OCI-LY7 (cell line): ENCODE data around the gene DSG2. TPM values are rescaled to one million over a fixed set of nuclear protein-coding genes. Genes with fewer than 3 reads are reported as not detected.

Experiments
- BruUV-seq: library from RNA; stranded (reverse); fragments of 400-500 nt; replicated peaks from 2 replicates; lab custom pipeline; 2021; lab: Mats Ljungman, UMichigan
- CTCF ChIA-PET: fragments of 300-600 bp; sonication (Branson Sonifier 250); formaldehyde crosslinking; loops from one replicate; lab custom pipeline; 2022; ENCODE audit warnings: antibody characterized with exemption; ENCODE audit not compliant: unreplicated experiment; lab: Charles Lee
- POLR2A ChIA-PET: fragments of 300-600 bp; sonication (Branson Sonifier 250); formaldehyde crosslinking; loops from one replicate; lab custom pipeline; 2022; ENCODE audit warnings: antibody characterized with exemption; lab: Charles Lee
- DNase-seq: peaks from one replicate; pipeline ENCODE4 v3.0.0-alpha.2; 2015; ENCODE audit warnings: low spot score
- H2AFZ ChIP-seq: fragments of 200-600 bp; sonication (generic), shearing (Covaris generic); 2 replicates; pipeline ENCODE4 v1.6.1; 2014; ENCODE audit warnings: mild to moderate bottlenecking, antibody characterized with exemption, low read length, moderate library complexity
- H3K27ac ChIP-seq: fragments of 200-600 bp; sonication (generic); 2 replicates; pipeline ENCODE4 v1.5.1; 2014; ENCODE audit warnings: mixed run types, low read depth, mild to moderate bottlenecking, moderate library complexity, low read length, inconsistent platforms; ENCODE audit not compliant: poor library complexity, severe bottlenecking
- H3K36me3 ChIP-seq: fragments of 200-600 bp; sonication (generic); 2 replicates; pipeline ENCODE4 v1.6.1; 2014; ENCODE audit warnings: mild to moderate bottlenecking, antibody characterized with exemption, low read length, moderate library complexity, mixed read lengths; ENCODE audit not compliant: insufficient read depth
- H3K4me1 ChIP-seq: fragments of 200-600 bp; sonication (generic); 2 replicates; pipeline ENCODE4 v1.5.1; 2014; ENCODE audit warnings: mild to moderate bottlenecking, low read length; ENCODE audit not compliant: insufficient read depth, poor library complexity, severe bottlenecking
- H3K4me2 ChIP-seq: fragments of 200-600 bp; sonication (generic); 2 replicates; pipeline ENCODE4 v1.6.1; 2014; ENCODE audit warnings: mild to moderate bottlenecking, low read length
- H3K4me3 ChIP-seq: fragments of 200-600 bp; sonication (generic); 2 replicates; pipeline ENCODE4 v1.5.1; 2014; ENCODE audit warnings: mild to moderate bottlenecking, low read depth, low read length; ENCODE audit not compliant: poor library complexity, severe bottlenecking
- H3K79me2 ChIP-seq: fragments of 200-600 bp; sonication (generic); 2 replicates; pipeline ENCODE4 v1.6.1; 2016; ENCODE audit warnings: low read depth, mild to moderate bottlenecking, low read length, moderate library complexity, mixed read lengths; ENCODE audit not compliant: insufficient read depth
- H3K9me2 ChIP-seq: fragments of 200-600 bp; sonication (generic); 2 replicates; pipeline ENCODE4 v1.6.1; 2016; ENCODE audit warnings: mild to moderate bottlenecking, low read length, mixed read lengths; ENCODE audit not compliant: insufficient read depth
- H3K9me3 ChIP-seq: fragments of 200-600 bp; sonication (generic); 2 replicates; pipeline ENCODE4 v1.6.1; 2014; ENCODE audit warnings: mild to moderate bottlenecking, mixed run types, low read length, mixed read lengths
- H4K20me1 ChIP-seq: fragments of 200-600 bp; sonication (generic); 2 replicates; pipeline ENCODE4 v1.6.1; 2014; ENCODE audit warnings: mild to moderate bottlenecking, antibody characterized with exemption, low read length, moderate library complexity, mixed read lengths; ENCODE audit not compliant: insufficient read depth
- CTCF ChIP-seq: fragments of 200-600 bp; sonication (generic); conservative IDR thresholded peaks from 2 replicates; pipeline ENCODE4 v1.5.1; 2014; ENCODE audit warnings: mild to moderate bottlenecking, antibody characterized with exemption, low read length, moderate library complexity, mixed read lengths
- EZH2phosphoT487 ChIP-seq: fragments of 200-600 bp; sonication (generic); IDR thresholded peaks from 2 replicates; pipeline ENCODE4 v1.6.1; 2018; ENCODE audit warnings: low read depth, borderline replicate concordance, mild to moderate bottlenecking, mixed run types, antibody characterized with exemption, low read length, moderate library complexity, mixed read lengths
- intact Hi-C: fragments of 100-400 bp; cut with micrococcal nuclease; formaldehyde crosslinking; loops from one replicate; pipeline ENCODE4 v1.10.0; 2022; ENCODE audit not compliant: unreplicated experiment
- total RNA-seq, 2 experiments: library from RNA; depleted of rRNA in 1 of 2; stranded (reverse); fragments of >200 nt in 1 of 2; shearing (Covaris generic) in 1 of 2; gene quantifications; 2 replicates each; pipeline ENCODE4 v1.2.3, GENCODE V29; 2014 to 2022

Gene DSG2
- total RNA-seq, 2 experiments from 2014 or later, result not detected

DNA sequence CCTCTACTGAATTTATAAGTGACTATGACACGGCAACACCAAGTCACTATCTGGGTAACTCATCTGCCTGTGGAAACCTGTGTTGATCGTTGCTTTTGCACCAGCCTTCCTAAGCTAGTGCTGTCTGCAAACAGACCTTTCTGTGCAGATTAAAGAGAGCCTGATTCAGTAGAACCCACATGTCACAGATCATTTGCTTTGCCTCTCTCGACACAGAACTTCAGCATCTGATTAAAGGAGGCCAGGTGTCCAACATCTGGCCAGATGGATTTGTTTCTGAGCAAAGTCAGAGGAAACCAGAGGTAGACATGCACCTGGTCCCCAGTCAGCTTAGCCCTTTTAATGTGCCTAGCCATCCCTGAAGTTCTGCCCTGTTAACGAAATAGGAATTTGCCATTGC is 78.7 kb downstream of the DSG2 start:
- Histone ChIP-seq H3K9me2 (no peaks in the 10 kb centered on the region), H3K9me3 (peaks cover 6% of the 10 kb centered on the region; the same call in 1 of the 2 replicates), H3K4me1 (peaks cover 86% of the 10 kb centered on the region), H4K20me1 (no peaks in the 10 kb centered on the region), H3K79me2 (no peaks in the 10 kb centered on the region), H3K4me3 (peak overlapping the region; percentile 32), H3K27ac (peak overlapping the region; percentile 99), H2AFZ (no peak overlapping the region; the same call in 1 of the 2 replicates), H3K36me3 (no peaks in the 10 kb centered on the region), H3K4me2 (peak overlapping the region; percentile 74)
- peak; percentile 92 for DNase-seq
- intact Hi-C loops, result loop anchor here (2.0 to 5.0 kb wide), 2 partner anchors 108 to 366 kb away; partner anchors contain the start of genes B4GALT6 and TRAPPC8
- TF ChIP-seq CTCF (no peak), EZH2phosphoT487 (no peak)
- POLR2A ChIA-PET, result interaction anchor here (0.5 to 2.3 kb wide), 7 partner anchors 13 to 285 kb away, joined by 3 to 10 read pairs (median 4); no protein-coding TSS in a partner anchor
- no TSS peak for BruUV-seq
- CTCF ChIA-PET, result no interaction called here

- no peaks in the 10 kb centered on the region for H3K9me2 ChIP-seq
- H3K4me2 ChIP-seq, result peak overlapping the region; percentile 74
- H2AFZ ChIP-seq, result peak overlapping the region; percentile 45; the same call in 1 of the 2 replicates
- ChIA-PET POLR2A (interaction anchor here (1.0 to 2.3 kb wide), 3 partner anchors 14 to 86 kb away, joined by 3 to 10 read pairs (median 4); no protein-coding TSS in a partner anchor), CTCF (no interaction called here)
- peak overlapping the region; percentile 99 for H3K27ac ChIP-seq
- no peaks in the 10 kb centered on the region for H3K36me3 ChIP-seq
- H3K79me2 ChIP-seq, result no peaks in the 10 kb centered on the region
- no peaks in the 10 kb centered on the region for H4K20me1 ChIP-seq
- peak overlapping the region; percentile 32 for H3K4me3 ChIP-seq
- peaks cover 85% of the 10 kb centered on the region for H3K4me1 ChIP-seq
- no TSS peak for BruUV-seq
- H3K9me3 ChIP-seq, result peaks cover 6% of the 10 kb centered on the region; the same call in 1 of the 2 replicates
- TF ChIP-seq CTCF, result no peak
- no peak for TF ChIP-seq EZH2phosphoT487
- intact Hi-C loops, result loop anchor here (2.0 to 5.0 kb wide), 2 partner anchors 108 to 365 kb away; partner anchors contain the start of genes B4GALT6 and TRAPPC8
- DNase-seq, result peak; percentile 69
These were observed 79.2 kb downstream of the DSG2 start for GRCh38 chr18:31577195-31577594.

- Histone ChIP-seq H3K4me1 (peaks cover 82% of the 10 kb centered on the region), H3K9me2 (no peaks in the 10 kb centered on the region), H3K27ac (peak overlapping the region; percentile 99), H3K9me3 (peaks cover 6% of the 10 kb centered on the region; the same call in 1 of the 2 replicates), H3K4me3 (no peak overlapping the region), H4K20me1 (no peaks in the 10 kb centered on the region), H2AFZ (peak overlapping the region; percentile 45; the same call in 1 of the 2 replicates), H3K4me2 (peak overlapping the region; percentile 74), H3K79me2 (no peaks in the 10 kb centered on the region), H3K36me3 (no peaks in the 10 kb centered on the region)
- ChIA-PET CTCF (no interaction called here), POLR2A (interaction anchor here (0.5 to 2.3 kb wide), 2 partner anchors 15 kb away, joined by 3 to 10 read pairs; no protein-coding TSS in a partner anchor)
- intact Hi-C loops, result loop anchor here (5.0 kb wide), 1 partner anchor 364 kb away; the partner anchor contains the start of gene TRAPPC8
- no TSS peak for BruUV-seq
- TF ChIP-seq EZH2phosphoT487 (no peak), CTCF (no peak)
- no peak for DNase-seq
These were observed 80.1 kb downstream of the DSG2 start for GRCh38 chr18:31578126-31578525.
